NT2/D1 (cell line): Measurements from ENCODE around the gene TBC1D3K.
"Not testable (repeated sequence)": the region's sequence is repeated elsewhere in the genome, so short reads cannot be mapped to it uniquely, and the experiment has no call there.

Source experiments
- DNase-seq: peaks from one replicate; pipeline ENCODE4 v3.0.0-alpha.2; 2011; ENCODE audit warnings: low read depth, low spot score
- H3K27me3 ChIP-seq: 2 replicates; pipeline ENCODE4 v1.6.0; 2011; ENCODE audit warnings: mild to moderate bottlenecking; ENCODE audit not compliant: insufficient read length, insufficient read depth
- H3K36me3 ChIP-seq: 2 replicates; pipeline ENCODE4 v1.6.1; 2011; ENCODE audit warnings: mild to moderate bottlenecking, low read length, mixed read lengths; ENCODE audit not compliant: insufficient read depth, insufficient read length
- H3K4me1 ChIP-seq: 2 replicates; pipeline ENCODE4 v1.5.1; 2011; ENCODE audit not compliant: insufficient read depth, insufficient read length
- H3K4me3 ChIP-seq: 2 replicates; pipeline ENCODE4 v1.5.1; 2011; ENCODE audit warnings: low read depth; ENCODE audit not compliant: insufficient read length
- H3K9ac ChIP-seq: 2 replicates; pipeline ENCODE4 v1.6.0; 2011; ENCODE audit warnings: low read depth; ENCODE audit not compliant: insufficient read length
- H3K9me3 ChIP-seq: 2 replicates; pipeline ENCODE4 v1.5.1; 2011; ENCODE audit warnings: mild to moderate bottlenecking, low read length; ENCODE audit not compliant: insufficient read depth
- SUZ12 ChIP-seq: IDR thresholded peaks from 2 replicates; pipeline ENCODE4 v1.6.1; 2011; ENCODE audit not compliant: insufficient read length, insufficient read depth; ENCODE audit errors: extremely low read depth
- YY1 ChIP-seq: IDR thresholded peaks from 2 replicates; pipeline ENCODE4 v1.6.1; 2011; ENCODE audit not compliant: insufficient read length, insufficient read depth
- ZNF274 ChIP-seq: IDR thresholded peaks from 2 replicates; pipeline ENCODE4 v1.6.1; 2011; ENCODE audit warnings: mild to moderate bottlenecking, low read depth, low read length

TBC1D3K gene

DNA sequence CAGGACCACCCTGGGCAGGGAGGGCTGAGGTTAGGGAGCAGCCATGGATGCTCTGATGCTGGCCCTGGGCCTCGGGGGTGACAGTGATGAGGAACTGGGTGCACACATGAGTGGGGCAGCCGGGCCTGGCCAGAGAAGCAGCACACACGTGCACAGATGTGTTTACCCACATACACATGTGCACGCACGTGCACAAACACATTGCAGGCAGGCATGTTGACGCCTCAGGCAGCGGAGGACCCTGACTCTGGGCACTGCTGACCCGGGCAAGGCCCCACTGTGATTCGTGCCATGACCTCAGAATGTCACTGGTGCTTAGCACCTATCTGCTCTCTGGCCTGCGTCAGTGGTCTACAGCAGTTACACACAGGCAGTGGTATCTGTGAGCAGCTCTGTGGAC is at the start of gene TBC1D3K:
TSS of gene TBC1D3K (plus strand) at position 301 of the 400 bp plus-strand sequence. CDS start 1,585 bp downstream, outside the sequence.
- H3K9ac ChIP-seq, H3K4me3 ChIP-seq, H3K27me3 ChIP-seq, H3K4me1 ChIP-seq, DNase-seq, H3K36me3 ChIP-seq, H3K9me3 ChIP-seq: not testable (repeated sequence)

DNA sequence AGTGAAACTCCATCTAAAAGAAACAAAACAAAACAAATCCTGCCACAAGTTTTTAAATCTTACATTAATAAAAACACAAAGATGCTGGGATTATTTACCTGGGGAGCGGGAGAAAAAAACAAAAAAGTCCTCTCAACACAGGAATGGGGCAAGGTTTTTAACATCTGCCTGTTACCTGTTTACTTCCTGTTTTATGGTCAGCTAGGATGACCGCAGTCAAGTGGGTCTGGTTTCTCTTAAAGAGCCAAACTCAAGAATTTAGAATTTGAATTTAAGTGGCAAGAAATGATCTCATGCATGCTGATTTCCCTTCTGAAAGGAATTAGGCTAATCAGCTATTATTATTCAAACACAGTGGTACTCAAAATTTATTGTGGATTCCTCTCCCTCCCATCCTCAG is 39.7 kb upstream of the TBC1D3K start:
- Histone ChIP-seq H3K36me3 (no peaks in the 10 kb centered on the region), H3K4me1 (no peaks in the 10 kb centered on the region), H3K9ac (no peak overlapping the region), H3K27me3 (no peaks in the 10 kb centered on the region), H3K9me3 (no peaks in the 10 kb centered on the region), H3K4me3 (no peak overlapping the region)
- TF ChIP-seq YY1, result no peak
- TF ChIP-seq SUZ12, result no peak
- TF ChIP-seq ZNF274, result no peak
- DNase-seq, result no peak

DNA sequence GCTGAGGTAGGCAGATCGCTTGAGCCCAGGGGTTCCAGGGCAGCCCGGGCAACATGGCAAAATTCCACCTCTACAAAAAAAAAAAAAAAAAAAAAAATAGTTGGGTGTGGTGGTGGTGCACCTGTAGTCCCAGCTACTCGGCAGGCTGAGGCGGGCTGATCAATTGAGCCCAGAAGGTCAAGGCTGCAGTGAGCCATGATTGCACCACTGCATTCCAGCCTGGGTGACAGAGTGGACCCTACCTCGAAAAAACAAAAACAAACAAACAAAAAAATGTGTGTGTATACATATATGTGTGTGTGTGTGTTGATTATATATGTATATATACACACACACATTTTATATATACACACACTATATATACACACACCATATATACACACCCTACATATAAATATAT is 39.1 kb upstream of the TBC1D3K start:
- H3K36me3 ChIP-seq, result no peaks in the 10 kb centered on the region
- H3K4me1 ChIP-seq, result no peaks in the 10 kb centered on the region
- H3K27me3 ChIP-seq, result no peaks in the 10 kb centered on the region
- H3K4me3 ChIP-seq, result no peak overlapping the region
- no peak for DNase-seq
- H3K9me3 ChIP-seq, result no peaks in the 10 kb centered on the region
- no peak for TF ChIP-seq SUZ12
- TF ChIP-seq YY1, result no peak
- TF ChIP-seq ZNF274, result no peak
- H3K9ac ChIP-seq, result no peak overlapping the region

DNA sequence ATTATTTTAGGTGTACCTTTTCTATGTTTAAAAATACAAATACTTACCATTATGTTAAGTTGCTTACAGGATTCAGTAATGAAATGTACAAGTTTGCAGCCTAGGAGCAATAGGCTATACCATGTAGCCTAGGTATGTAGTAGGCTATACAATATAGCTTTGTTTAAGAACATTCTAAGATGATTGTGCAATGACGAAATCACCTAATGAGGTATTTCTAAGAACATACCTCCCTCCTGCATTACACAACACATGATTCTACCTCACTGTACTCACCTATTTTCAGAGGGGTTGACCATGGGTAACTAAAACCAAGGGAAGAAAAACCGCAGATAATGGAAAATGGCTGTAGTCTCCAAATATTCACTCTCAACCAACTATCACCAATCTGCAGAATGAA is 35.3 kb upstream of the TBC1D3K start:
- DNase-seq, result no peak
- no peaks in the 10 kb centered on the region for H3K4me1 ChIP-seq
- H3K9ac ChIP-seq, result no peak overlapping the region
- no peaks in the 10 kb centered on the region for H3K9me3 ChIP-seq
- no peaks in the 10 kb centered on the region for H3K36me3 ChIP-seq
- H3K27me3 ChIP-seq, result no peaks in the 10 kb centered on the region
- TF ChIP-seq SUZ12, result no peak
- TF ChIP-seq ZNF274, result no peak
- TF ChIP-seq YY1, result no peak
- H3K4me3 ChIP-seq, result no peak overlapping the region

DNA sequence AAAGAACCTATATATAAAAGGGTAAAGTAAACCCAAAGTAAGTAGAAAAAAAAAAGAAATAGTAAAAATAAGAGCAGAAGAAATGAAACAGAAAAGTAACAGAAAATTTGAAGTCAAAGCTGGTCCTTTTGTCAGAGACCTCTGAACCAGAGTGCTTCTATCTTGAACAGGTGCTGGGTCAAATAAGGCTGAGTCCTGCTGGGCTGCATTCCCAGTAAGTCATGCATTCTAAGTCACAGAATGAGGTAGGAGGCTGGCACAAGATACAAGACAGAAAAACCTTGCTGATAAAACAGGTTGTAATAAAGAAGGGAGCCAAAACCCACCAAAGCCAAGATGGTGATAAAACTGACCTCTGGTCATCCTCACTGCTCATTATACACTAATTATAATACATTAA is 27.3 kb upstream of the TBC1D3K start:
- not testable (repeated sequence) for H3K36me3 ChIP-seq, H3K4me3 ChIP-seq, DNase-seq, H3K4me1 ChIP-seq, H3K27me3 ChIP-seq, H3K9ac ChIP-seq, H3K9me3 ChIP-seq
